ENCODE data around the gene KRT85. TPM values are rescaled to one million over a fixed set of nuclear protein-coding genes. Genes with fewer than 3 reads are reported as not detected.

KRT85 gene
- total and polyA plus RNA-seq, 7 donors, result not detected

DNA sequence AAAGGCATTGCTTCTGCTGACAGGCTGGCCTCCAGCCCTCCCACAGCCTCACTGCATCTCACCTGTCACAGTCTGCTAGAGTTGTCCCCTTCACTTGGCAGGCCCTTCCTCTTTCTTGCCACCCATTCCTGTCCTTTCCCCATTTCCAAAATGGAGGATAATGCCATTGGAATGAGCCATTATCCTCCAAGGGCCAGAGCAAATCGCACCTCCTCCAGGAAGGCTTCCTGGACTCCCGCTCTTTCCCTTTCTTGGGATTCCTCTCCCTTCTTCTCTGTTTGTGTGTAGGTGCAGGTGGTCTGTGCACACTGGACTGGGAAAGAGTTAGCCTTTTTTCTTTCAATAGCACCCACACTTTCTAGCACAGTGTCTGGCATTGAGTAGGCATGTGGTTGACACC lies 35.1 kb upstream of the KRT85 start:
- no peak for DNase-seq
- Histone ChIP-seq H3K27ac (no peak overlapping the region), H3K4me3 (no peak overlapping the region), H3K36me3 (ENCODE audit: insufficient read depth in 1 of 2, low read depth in 1 of 2) (no peaks in the 10 kb centered on the region), H3K4me1 (no peaks in the 10 kb centered on the region), H3K9me3 (no peaks in the 10 kb centered on the region), H3K27me3 (ENCODE audit: insufficient read depth in 3 of 3, low read length in 2 of 3) (peaks cover 0 to 2% (median 1%) of the 10 kb centered on the region in 3 donors)
- TF ChIP-seq, protein P1, sequence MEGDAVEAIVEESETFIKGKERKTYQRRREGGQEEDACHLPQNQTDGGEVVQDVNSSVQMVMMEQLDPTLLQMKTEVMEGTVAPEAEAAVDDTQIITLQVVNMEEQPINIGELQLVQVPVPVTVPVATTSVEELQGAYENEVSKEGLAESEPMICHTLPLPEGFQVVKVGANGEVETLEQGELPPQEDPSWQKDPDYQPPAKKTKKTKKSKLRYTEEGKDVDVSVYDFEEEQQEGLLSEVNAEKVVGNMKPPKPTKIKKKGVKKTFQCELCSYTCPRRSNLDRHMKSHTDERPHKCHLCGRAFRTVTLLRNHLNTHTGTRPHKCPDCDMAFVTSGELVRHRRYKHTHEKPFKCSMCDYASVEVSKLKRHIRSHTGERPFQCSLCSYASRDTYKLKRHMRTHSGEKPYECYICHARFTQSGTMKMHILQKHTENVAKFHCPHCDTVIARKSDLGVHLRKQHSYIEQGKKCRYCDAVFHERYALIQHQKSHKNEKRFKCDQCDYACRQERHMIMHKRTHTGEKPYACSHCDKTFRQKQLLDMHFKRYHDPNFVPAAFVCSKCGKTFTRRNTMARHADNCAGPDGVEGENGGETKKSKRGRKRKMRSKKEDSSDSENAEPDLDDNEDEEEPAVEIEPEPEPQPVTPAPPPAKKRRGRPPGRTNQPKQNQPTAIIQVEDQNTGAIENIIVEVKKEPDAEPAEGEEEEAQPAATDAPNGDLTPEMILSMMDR (IDR thresholded peaks at IDR 0.05), result no peak
- no peak for ATAC-seq
- 94 to 98% (median 95%) methylated on average over 2 of the region's 2 CpGs for WGBS, 3 donors
- intact Hi-C loops (cut with DNase I), result no loop called here

DNA sequence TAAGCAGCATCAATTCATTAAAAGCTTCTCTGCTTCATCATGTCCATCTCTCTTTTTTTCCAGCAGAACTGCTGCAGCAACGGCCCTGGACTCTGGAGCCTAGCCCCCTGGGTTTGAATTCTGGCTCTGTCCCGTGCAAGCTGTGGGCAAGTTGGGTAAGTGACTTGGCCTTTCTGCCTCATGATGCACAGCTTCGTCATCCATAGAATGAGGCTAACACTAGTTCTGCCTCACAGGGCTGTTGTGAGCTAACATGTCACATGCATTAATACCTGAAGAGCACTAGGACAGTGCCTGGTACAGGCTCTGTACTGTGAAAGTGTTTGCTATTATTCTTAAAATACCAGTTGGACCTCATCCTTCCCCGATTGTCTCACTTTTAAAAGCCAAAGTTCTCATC lies 34.6 kb upstream of the KRT85 start:
- DNase-seq (no peak), ATAC-seq (no peak)
- intact Hi-C loops (cut with DNase I), result no loop called here
- H3K36me3 ChIP-seq (ENCODE audit: insufficient read depth in 1 of 2, low read depth in 1 of 2), result no peaks in the 10 kb centered on the region
- WGBS, 3 donors, result 67 to 79% (median 74%) methylated on average over 4 of the region's 4 CpGs
- no peaks in the 10 kb centered on the region for H3K9me3 ChIP-seq
- H3K27ac ChIP-seq, result no peak overlapping the region
- H3K4me3 ChIP-seq, result no peak overlapping the region
- TF ChIP-seq, protein P1 (IDR thresholded peaks at IDR 0.05), result no peak
- H3K4me1 ChIP-seq, result no peaks in the 10 kb centered on the region
- H3K27me3 ChIP-seq (ENCODE audit: insufficient read depth in 3 of 3, low read length in 2 of 3), result peaks cover 0 to 4% (median 2%) of the 10 kb centered on the region in 3 donors

DNA sequence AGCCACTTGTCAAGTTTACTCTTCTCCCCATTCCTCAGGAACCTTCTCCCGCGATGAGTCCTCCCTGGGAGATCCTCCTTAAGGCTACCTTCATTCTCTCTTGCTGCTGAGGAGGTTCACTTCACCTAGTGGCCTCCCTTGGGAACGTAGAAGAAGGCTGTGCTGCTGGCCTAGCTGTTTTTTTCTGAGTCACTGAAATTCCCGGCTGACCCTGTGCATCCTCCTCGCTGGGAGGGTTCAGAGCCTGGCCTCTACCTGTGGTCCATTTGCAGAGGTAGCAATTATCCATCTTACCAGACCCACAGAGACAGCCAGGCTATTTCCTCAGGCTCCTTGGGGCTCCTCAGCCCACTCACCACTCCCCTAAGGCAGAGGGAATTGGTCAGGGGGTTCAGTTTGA lies 34.2 kb upstream of the KRT85 start:
- TF ChIP-seq, protein P1 (IDR thresholded peaks at IDR 0.05), result no peak
- no peaks in the 10 kb centered on the region for H3K36me3 ChIP-seq (ENCODE audit: insufficient read depth in 1 of 2, low read depth in 1 of 2)
- DNase-seq (peak in 1 of 2 donors; percentile 5), ATAC-seq (no peak)
- no peaks in the 10 kb centered on the region for H3K9me3 ChIP-seq
- 80 to 91% (median 86%) methylated on average over 5 of the region's 5 CpGs for WGBS, 3 donors
- no peaks in the 10 kb centered on the region for H3K4me1 ChIP-seq
- peaks cover 0 to 4% (median 2%) of the 10 kb centered on the region in 3 donors for H3K27me3 ChIP-seq (ENCODE audit: insufficient read depth in 3 of 3, low read length in 2 of 3)
- intact Hi-C loops (cut with DNase I), result no loop called here
- H3K4me3 ChIP-seq, result no peak overlapping the region
- H3K27ac ChIP-seq, result no peak overlapping the region

DNA sequence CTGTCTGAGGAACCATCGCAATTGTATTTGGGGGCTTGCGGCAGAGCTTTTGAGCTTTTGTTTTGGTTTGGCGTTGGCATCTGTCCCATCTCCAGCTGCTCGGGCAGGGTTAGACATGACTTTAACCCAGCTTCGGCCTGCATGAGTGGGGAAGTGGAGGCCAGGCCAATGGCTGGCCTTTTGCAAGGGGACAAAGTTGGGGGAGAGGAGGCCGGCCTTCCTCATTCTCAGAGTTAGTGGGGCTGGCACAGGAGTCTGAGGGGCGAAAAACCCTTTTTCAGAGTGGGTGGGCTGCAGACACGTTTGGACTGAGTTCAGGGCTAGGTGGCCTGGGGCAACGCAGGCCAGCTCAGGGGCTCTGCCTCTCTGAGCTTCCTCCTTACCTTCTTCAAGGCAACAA lies 33.6 kb upstream of the KRT85 start:
- Histone ChIP-seq H3K27ac (no peak overlapping the region), H3K36me3 (ENCODE audit: insufficient read depth in 1 of 2, low read depth in 1 of 2) (no peaks in the 10 kb centered on the region), H3K4me1 (no peaks in the 10 kb centered on the region), H3K4me3 (no peak overlapping the region), H3K9me3 (no peaks in the 10 kb centered on the region), H3K27me3 (ENCODE audit: insufficient read depth in 3 of 3, low read length in 2 of 3) (peaks cover 0 to 4% (median 2%) of the 10 kb centered on the region in 3 donors)
- intact Hi-C loops (cut with DNase I), result no loop called here
- WGBS, 3 donors, result 82 to 84% (median 84%) methylated on average over 9 of the region's 9 CpGs
- no peak for ATAC-seq
- no peak for DNase-seq
- TF ChIP-seq, protein P1 (IDR thresholded peaks at IDR 0.05), result no peak

DNA sequence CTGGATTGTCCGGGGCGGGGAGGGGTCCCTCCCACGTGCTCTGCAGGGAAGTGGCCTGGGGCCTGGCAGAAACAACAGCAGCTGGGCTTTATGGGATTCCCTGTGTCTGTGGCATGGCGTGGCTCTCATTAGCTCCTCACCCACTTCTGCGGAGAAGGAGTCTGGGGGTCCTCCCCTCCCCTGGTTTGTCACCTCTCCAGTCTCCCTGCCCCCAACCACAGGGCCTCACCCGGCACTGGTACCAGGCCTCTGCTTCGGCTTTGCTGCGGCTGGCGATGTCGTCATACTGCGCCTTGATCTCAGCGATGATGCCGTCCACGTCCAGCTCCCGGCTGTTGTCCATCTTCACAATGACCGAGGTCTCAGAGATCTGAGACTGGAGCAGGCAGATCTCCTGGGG lies 32.5 kb upstream of the KRT85 start:
- H3K27me3 ChIP-seq (ENCODE audit: insufficient read depth in 3 of 3, low read length in 2 of 3), result peaks cover 0 to 4% (median 2%) of the 10 kb centered on the region in 3 donors
- DNase-seq, result no peak

More for the DNA sequence above, 32.5 kb upstream of the KRT85 start:
- intact Hi-C loops (cut with DNase I), result no loop called here
- Histone ChIP-seq H3K36me3 (ENCODE audit: insufficient read depth in 1 of 2, low read depth in 1 of 2) (no peaks in the 10 kb centered on the region), H3K4me1 (no peaks in the 10 kb centered on the region), H3K27ac (no peak overlapping the region), H3K4me3 (no peak overlapping the region), H3K9me3 (no peaks in the 10 kb centered on the region)
- TF ChIP-seq, protein P1 (IDR thresholded peaks at IDR 0.05), result no peak
- no peak for ATAC-seq
- 91 to 94% (median 93%) methylated on average over 15 to 16 of the region's 16 CpGs for WGBS, 3 donors

Data from psoas muscle (tissue), 8 donors.